Neuron (in vitro differentiated cells): ENCODE results near the gene CFAP100.

Experiments
- H2AFZ ChIP-seq: one replicate; pipeline ENCODE4 v1.6.1; 2013; ENCODE audit warnings: low read depth, mild to moderate bottlenecking, inconsistent platforms, low read length, moderate library complexity
- H3K27me3 ChIP-seq: one replicate; pipeline ENCODE4 v1.6.1; 2013; ENCODE audit warnings: low read length; ENCODE audit not compliant: insufficient read depth
- H3K36me3 ChIP-seq: one replicate; pipeline ENCODE4 v1.6.1; 2013; ENCODE audit warnings: low read length; ENCODE audit not compliant: insufficient read depth
- H3K4me1 ChIP-seq: one replicate; pipeline ENCODE4 v1.6.1; 2013; ENCODE audit warnings: low read length; ENCODE audit not compliant: insufficient read depth
- H3K4me3 ChIP-seq: 2 replicates; pipeline ENCODE4 v1.5.1; 2013; ENCODE audit warnings: mild to moderate bottlenecking, low read length, moderate library complexity
- H3K9me3 ChIP-seq: one replicate; pipeline ENCODE4 v1.6.1; 2013; ENCODE audit warnings: low read length

The CFAP100 gene

GRCh38 chr3:126419886-126420786 is 25.4 kb downstream of the CFAP100 start:
- no peak overlapping the region for H2AFZ ChIP-seq
- no peaks in the 10 kb centered on the region for H3K36me3 ChIP-seq
- no peaks in the 10 kb centered on the region for H3K9me3 ChIP-seq
- H3K4me3 ChIP-seq, result no peak overlapping the region
- no peaks in the 10 kb centered on the region for H3K4me1 ChIP-seq
- H3K27me3 ChIP-seq, result no peaks in the 10 kb centered on the region

- Histone ChIP-seq H3K4me1 (no peaks in the 10 kb centered on the region), H3K4me3 (no peak overlapping the region), H3K36me3 (no peaks in the 10 kb centered on the region), H3K27me3 (no peaks in the 10 kb centered on the region), H2AFZ (no peak overlapping the region), H3K9me3 (no peaks in the 10 kb centered on the region)
Measured at GRCh38 chr3:126421573-126422119, 26.9 kb downstream of the CFAP100 start.

- H3K9me3 ChIP-seq, result no peaks in the 10 kb centered on the region
- H2AFZ ChIP-seq, result no peak overlapping the region
- H3K27me3 ChIP-seq, result no peaks in the 10 kb centered on the region
- no peaks in the 10 kb centered on the region for H3K4me1 ChIP-seq
- H3K36me3 ChIP-seq, result no peaks in the 10 kb centered on the region
- H3K4me3 ChIP-seq, result no peak overlapping the region
Measured at GRCh38 chr3:126422121-126422520, 27.4 kb downstream of the CFAP100 start.

GRCh38 chr3:126422571-126423091 is 27.9 kb downstream of the CFAP100 start:
- H3K9me3 ChIP-seq, result peaks cover 3% of the 10 kb centered on the region
- no peak overlapping the region for H3K4me3 ChIP-seq
- H3K4me1 ChIP-seq, result no peaks in the 10 kb centered on the region
- H3K27me3 ChIP-seq, result no peaks in the 10 kb centered on the region
- H3K36me3 ChIP-seq, result no peaks in the 10 kb centered on the region
- no peak overlapping the region for H2AFZ ChIP-seq

- Histone ChIP-seq H2AFZ (no peak overlapping the region), H3K27me3 (no peaks in the 10 kb centered on the region), H3K9me3 (peaks cover 6% of the 10 kb centered on the region), H3K4me1 (no peaks in the 10 kb centered on the region), H3K4me3 (no peak overlapping the region), H3K36me3 (no peaks in the 10 kb centered on the region)
Measured at GRCh38 chr3:126423191-126424038, 28.7 kb downstream of the CFAP100 start.

GRCh38 chr3:126424039-126424717 is 29.5 kb downstream of the CFAP100 start:
- Histone ChIP-seq H3K36me3 (no peaks in the 10 kb centered on the region), H3K4me3 (no peak overlapping the region), H3K27me3 (no peaks in the 10 kb centered on the region), H2AFZ (no peak overlapping the region), H3K9me3 (peaks cover 6% of the 10 kb centered on the region), H3K4me1 (no peaks in the 10 kb centered on the region)

- no peak overlapping the region for H2AFZ ChIP-seq
- H3K4me3 ChIP-seq, result no peak overlapping the region
- peaks cover 6% of the 10 kb centered on the region for H3K9me3 ChIP-seq
- no peaks in the 10 kb centered on the region for H3K27me3 ChIP-seq
- H3K36me3 ChIP-seq, result no peaks in the 10 kb centered on the region
- H3K4me1 ChIP-seq, result no peaks in the 10 kb centered on the region
Measured at GRCh38 chr3:126424751-126425150, 30.0 kb downstream of the CFAP100 start.

GRCh38 chr3:126431103-126431534 is 36.4 kb downstream of the CFAP100 start:
- Histone ChIP-seq H3K36me3 (peaks cover 3% of the 10 kb centered on the region), H3K9me3 (peaks cover 6% of the 10 kb centered on the region), H3K4me3 (no peak overlapping the region), H3K27me3 (no peaks in the 10 kb centered on the region), H3K4me1 (no peaks in the 10 kb centered on the region), H2AFZ (no peak overlapping the region)

GRCh38 chr3:126432361-126433104 is 37.8 kb downstream of the CFAP100 start:
- Histone ChIP-seq H3K36me3 (peaks cover 13% of the 10 kb centered on the region), H3K27me3 (no peaks in the 10 kb centered on the region), H2AFZ (no peak overlapping the region), H3K9me3 (peaks cover 3% of the 10 kb centered on the region), H3K4me3 (no peak overlapping the region), H3K4me1 (no peaks in the 10 kb centered on the region)

GRCh38 chr3:126433105-126433430 is 38.4 kb downstream of the CFAP100 start:
- H2AFZ ChIP-seq, result no peak overlapping the region
- H3K27me3 ChIP-seq, result no peaks in the 10 kb centered on the region
- H3K36me3 ChIP-seq, result peaks cover 18% of the 10 kb centered on the region
- H3K4me1 ChIP-seq, result no peaks in the 10 kb centered on the region
- no peak overlapping the region for H3K4me3 ChIP-seq
- H3K9me3 ChIP-seq, result no peaks in the 10 kb centered on the region

- Histone ChIP-seq H3K9me3 (no peaks in the 10 kb centered on the region), H3K4me3 (no peak overlapping the region), H3K4me1 (no peaks in the 10 kb centered on the region), H2AFZ (no peak overlapping the region), H3K36me3 (peaks cover 24% of the 10 kb centered on the region), H3K27me3 (no peaks in the 10 kb centered on the region)
Measured at GRCh38 chr3:126433496-126434263, 39.0 kb downstream of the CFAP100 start.

- Histone ChIP-seq H3K4me3 (no peak overlapping the region), H3K9me3 (no peaks in the 10 kb centered on the region), H2AFZ (no peak overlapping the region)
Measured at GRCh38 chr3:126434264-126434590, 39.5 kb downstream of the CFAP100 start.

More at GRCh38 chr3:126434264-126434590, 39.5 kb downstream of the CFAP100 start:
- Histone ChIP-seq H3K4me1 (no peaks in the 10 kb centered on the region), H3K36me3 (peaks cover 27% of the 10 kb centered on the region), H3K27me3 (no peaks in the 10 kb centered on the region)
